NCI-H524 treated with DMSO at 0.1 percent for 48 hours (cell line): ENCODE measurements around the gene SPOP.
"Not testable (repeated sequence)": the region's sequence is repeated elsewhere in the genome, so short reads cannot be mapped to it uniquely, and the experiment has no call there.

Source experiments
- DNase-seq: peaks from one replicate; lab custom pipeline; 2025; lab: John Stamatoyannopoulos, UW

The SPOP gene

GRCh38 chr17:49572806-49573420, 105.0 kb downstream of the SPOP start:
- DNase-seq, result no peak

- no peak for DNase-seq
Measured at GRCh38 chr17:49572226-49572625, 105.7 kb downstream of the SPOP start.

- DNase-seq, result no peak
Measured at GRCh38 chr17:49571764-49572163, 106.1 kb downstream of the SPOP start.

- DNase-seq, result no peak
Measured at GRCh38 chr17:49571283-49571682, 106.6 kb downstream of the SPOP start.

GRCh38 chr17:49570540-49571242, 107.2 kb downstream of the SPOP start:
- no peak for DNase-seq

- DNase-seq, result not testable (repeated sequence)
Measured at GRCh38 chr17:49568695-49569047, 109.2 kb downstream of the SPOP start.

GRCh38 chr17:49567871-49568694, 109.8 kb downstream of the SPOP start:
- DNase-seq, result no peak

- DNase-seq, result no peak
Measured at GRCh38 chr17:49567104-49567521, 110.8 kb downstream of the SPOP start.

- no peak for DNase-seq
Measured at GRCh38 chr17:49566668-49567071, 111.2 kb downstream of the SPOP start.

GRCh38 chr17:49565948-49566491, 111.9 kb downstream of the SPOP start:
- no peak for DNase-seq

- DNase-seq, result no peak
Measured at GRCh38 chr17:49564638-49565037, 113.3 kb downstream of the SPOP start.

- no peak for DNase-seq
Measured at GRCh38 chr17:49557312-49558024, 120.4 kb downstream of the SPOP start.

- DNase-seq, result peak; percentile 17
Measured at GRCh38 chr17:49556223-49556943, 121.5 kb downstream of the SPOP start.

GRCh38 chr17:49555495-49556222, 122.2 kb downstream of the SPOP start:
- DNase-seq, result no peak

- no peak for DNase-seq
Measured at GRCh38 chr17:49554694-49555494, 123.0 kb downstream of the SPOP start.

- DNase-seq, result no peak
Measured at GRCh38 chr17:49553676-49554335, 124.1 kb downstream of the SPOP start.

GRCh38 chr17:49552070-49552751, 125.7 kb downstream of the SPOP start:
- DNase-seq, result no peak

GRCh38 chr17:49551221-49552069, 126.5 kb downstream of the SPOP start:
- no peak for DNase-seq
